Adrenal gland (tissue), 12 donors: ENCODE measurements around the gene MYPN. TPM values are rescaled to one million over a fixed set of nuclear protein-coding genes. Genes with fewer than 3 reads are reported as not detected.

Experiments
- DNase-seq, 7 donors: peaks; one replicate each; pipeline ENCODE4 v3.0.0-alpha.2; 2019 to 2020
- H3K27ac ChIP-seq, 5 donors: fragments of 200-600 bp; sonication (generic) in 4 of 5; 1 replicate in 3 of 5; 2 replicates in 2 of 5; pipeline versions ENCODE4 v1.5.1 to v1.8.0; 2016 to 2020; ENCODE audit warnings: mild to moderate bottlenecking in 1 of 5
- H3K27me3 ChIP-seq: fragments of 200-600 bp; 2 replicates; pipeline ENCODE4 v1.8.0; 2021
- H3K36me3 ChIP-seq, 2 donors: fragments of 200-600 bp; replicated peaks in 1 of 2; 1 replicate in 1 of 2; 2 replicates in 1 of 2; pipeline versions ENCODE4 v1.5.1 to v1.8.0; 2018 to 2022
- H3K4me1 ChIP-seq, 2 donors: fragments of 200-600 bp; replicated peaks in 1 of 2; 1 replicate in 1 of 2; 2 replicates in 1 of 2; pipeline versions ENCODE4 v1.5.1 to v1.8.0; 2018 to 2021
- H3K4me3 ChIP-seq, 4 donors: fragments of 200-600 bp; sonication (generic) in 3 of 4; one replicate each; pipeline ENCODE4 v1.5.1; 2016 to 2018
- H3K9me3 ChIP-seq, 3 donors: fragments of 200-600 bp; sonication (generic) in 1 of 3; replicated peaks in 1 of 3; 1 replicate in 2 of 3; 2 replicates in 1 of 3; pipeline versions ENCODE4 v1.5.1 to v1.8.0; 2016 to 2021
- CTCF ChIP-seq, 6 experiments: fragments of 450-650 bp in 4 of 6; fragments of 200-600 bp in 2 of 6; sonication (generic) in 1 of 6; IDR thresholded peaks; 1 replicate in 5 of 6; 2 replicates in 1 of 6; pipeline versions ENCODE4 v1.5.1 to v1.8.0; 2016 to 2021; ENCODE audit warnings: antibody characterized with exemption in 6 of 6, mild to moderate bottlenecking in 2 of 6, moderate library complexity in 1 of 6
- POLR2A ChIP-seq, 2 donors: fragments of 450-650 bp; IDR thresholded peaks; one replicate each; pipeline ENCODE4 v1.6.1; 2017; ENCODE audit warnings: antibody characterized with exemption in 2 of 2, mild to moderate bottlenecking in 2 of 2, moderate library complexity in 1 of 2
- WGBS, 4 donors: extraction: QIAGEN DNeasy Blood & Tissue Kit in 2 of 4; methylation state at CpG; one replicate each; pipeline versions ENCODE4 v1.1.5 to v1.1.7; 2013 to 2017; 5-methylcytosine and 5-hydroxymethylcytosine counted together
- intact Hi-C, 2 donors: fragments of 100-400 bp; cut with DNase I; formaldehyde crosslinking; loops; one replicate each; pipeline versions ENCODE4 v1.14.1 to v1.15.0; 2022 to 2023
- polyA plus RNA-seq, 3 donors: library from polyadenylated mRNA; stranded (reverse); fragments of 200-250 nt in 2 of 3; fragments of 350-450 nt in 1 of 3; fragmentation: Illumina TruSeq in 1 of 3; extraction: RNeasy Lipid Tissue Mini Kit (QIAGEN cat#74804) in 1 of 3; gene quantifications; one replicate each; pipeline ENCODE4 v1.2.3, GENCODE V29; 2013 to 2014
- total RNA-seq, 9 donors: library from RNA; depleted of rRNA in 4 of 9; stranded (reverse); fragments of >200 nt in 4 of 9; fragments of 120-200 nt in 1 of 9; fragmentation: NEBNext Ultra II Directional in 1 of 9; extraction: Animal tissue kit (Norgen Biotek cat#: 25700) in 1 of 9; gene quantifications; one replicate each; pipeline versions ENCODE4 v1.1.0 to v1.2.4, GENCODE V29; 2013 to 2023
- donor health status: healthy with polysubstance abuse.
- donor health status: Bipolar disorder and iron deficiency.
- donor health status: DM: yes; HTN: yes; CAD: no.
- donor health status: DM: no; HTN: no; CAD: no.
- donor health status: DM: no; HTN: no; CAD: no.
- donor health status: DM: yes; HTN: yes; CAD: no.

MYPN gene
- total and polyA plus RNA-seq, 12 donors = 0.10 to 1.9 (median 0.31) TPM; not detected in 2

DNA sequence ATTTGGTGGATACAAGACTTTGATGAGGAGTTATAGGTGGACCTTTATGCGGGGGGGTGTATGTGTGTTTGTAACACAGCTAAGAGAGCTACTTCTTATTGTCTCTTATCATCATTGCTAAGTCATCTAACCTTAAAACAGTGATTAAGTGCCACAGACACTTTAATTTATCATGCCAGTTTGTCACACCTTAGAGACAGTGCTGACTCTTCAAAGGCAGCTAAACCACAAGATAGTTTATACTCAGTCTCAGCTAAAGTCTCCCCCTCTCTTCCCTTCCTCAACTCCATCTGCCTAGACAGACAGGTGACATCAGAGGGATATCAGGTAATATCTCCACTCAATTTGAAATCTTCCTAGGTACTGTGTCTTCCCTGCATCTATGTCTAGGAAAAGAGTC is 42.2 kb downstream of the MYPN start:
- Histone ChIP-seq H3K27me3 (no peaks in the 10 kb centered on the region), H3K36me3 (no peaks in the 10 kb centered on the region), H3K4me3 (no peak overlapping the region), H3K4me1 (peaks cover 12 to 18% of the 10 kb centered on the region in 2 donors), H3K27ac (no peak overlapping the region), H3K9me3 (no peaks in the 10 kb centered on the region)
- intact Hi-C loops = no loop called here
- DNase-seq = no peak
- WGBS, 4 donors = 89 to 100% (median 95%) methylated on average over 1 of the region's 1 CpG
- TF ChIP-seq CTCF (IDR thresholded peaks at IDR 0.05) = no peak
- no peak for TF ChIP-seq POLR2A (IDR thresholded peaks at IDR 0.05)

GRCh38 chr10:68153473-68154210 is 44.4 kb downstream of the MYPN start:
- intact Hi-C loops = no loop called here
- Histone ChIP-seq H3K4me3 (peak overlapping the region in 1 of 4 donors; percentile 16), H3K4me1 (peaks cover 12 to 25% of the 10 kb centered on the region in 2 donors), H3K9me3 (no peaks in the 10 kb centered on the region), H3K27me3 (no peaks in the 10 kb centered on the region), H3K27ac (peak overlapping the region; percentile 66 to 88 (median 80)), H3K36me3 (no peaks in the 10 kb centered on the region)
- TF ChIP-seq CTCF (IDR thresholded peaks at IDR 0.05) = peak in 3 of 6 experiments; percentile 14 to 33 (median 25)
- peak in 1 of 2 donors; percentile 35 for TF ChIP-seq POLR2A (IDR thresholded peaks at IDR 0.05)
- 8 to 10% (median 9%) methylated on average over 8 of the region's 8 CpGs for WGBS, 4 donors
- peak; percentile 80 to 93 (median 88) for DNase-seq

- Histone ChIP-seq H3K27ac (peak overlapping the region; percentile 66 to 88 (median 80)), H3K4me3 (peak overlapping the region in 1 of 4 donors; percentile 16), H3K4me1 (peaks cover 16 to 30% of the 10 kb centered on the region in 2 donors), H3K36me3 (no peaks in the 10 kb centered on the region), H3K9me3 (no peaks in the 10 kb centered on the region), H3K27me3 (no peaks in the 10 kb centered on the region)
- DNase-seq = peak; percentile 69 to 84 (median 82)
- WGBS, 4 donors = 1 to 2% (median 2%) methylated on average over 3 of the region's 3 CpGs
- TF ChIP-seq CTCF (IDR thresholded peaks at IDR 0.05) = no peak
- no peak for TF ChIP-seq POLR2A (IDR thresholded peaks at IDR 0.05)
- intact Hi-C loops = no loop called here
Measured at GRCh38 chr10:68154211-68154497, 44.9 kb downstream of the MYPN start.

- WGBS, 4 donors = 48 to 93% (median 63%) methylated on average over 2 of the region's 2 CpGs
- Histone ChIP-seq H3K36me3 (no peaks in the 10 kb centered on the region), H3K27me3 (no peaks in the 10 kb centered on the region), H3K4me3 (no peak overlapping the region), H3K4me1 (peaks cover 28 to 37% of the 10 kb centered on the region in 2 donors), H3K27ac (peak overlapping the region in 3 of 5 donors; percentile 48 to 88 (median 80)), H3K9me3 (no peaks in the 10 kb centered on the region)
- no peak for TF ChIP-seq CTCF (IDR thresholded peaks at IDR 0.05)
- TF ChIP-seq POLR2A (IDR thresholded peaks at IDR 0.05) = no peak
- intact Hi-C loops = loop anchor here in 1 of 2 donors (5.0 kb wide), 2 partner anchors 73 to 298 kb away; no protein-coding TSS in a partner anchor
- no peak for DNase-seq
Measured at GRCh38 chr10:68155615-68156210, 46.4 kb downstream of the MYPN start.
